Muscle of back (tissue), 11 donors: Measurements from ENCODE around the gene PIGU. TPM values are rescaled to one million over a fixed set of nuclear protein-coding genes. Genes with fewer than 3 reads are reported as not detected.
"Not testable (repeated sequence)": the region's sequence is repeated elsewhere in the genome, so short reads cannot be mapped to it uniquely, and the experiment has no call there.

Source experiments
- DNase-seq, 3 donors: peaks; one replicate each; pipeline versions ENCODE4 v3.0.0 to v3.0.0-alpha.2; 2013
- polyA plus RNA-seq, 10 donors: library from polyadenylated mRNA; unstranded; fragments of 120-200 nt; gene quantifications; one replicate each; pipeline ENCODE4 v1.2.1, GENCODE V29; 2013; ENCODE audit not compliant: insufficient read length in 10 of 10

Gene PIGU
- polyA plus RNA-seq, 10 donors: 19.7 to 25.8 (median 23.9) TPM

DNA sequence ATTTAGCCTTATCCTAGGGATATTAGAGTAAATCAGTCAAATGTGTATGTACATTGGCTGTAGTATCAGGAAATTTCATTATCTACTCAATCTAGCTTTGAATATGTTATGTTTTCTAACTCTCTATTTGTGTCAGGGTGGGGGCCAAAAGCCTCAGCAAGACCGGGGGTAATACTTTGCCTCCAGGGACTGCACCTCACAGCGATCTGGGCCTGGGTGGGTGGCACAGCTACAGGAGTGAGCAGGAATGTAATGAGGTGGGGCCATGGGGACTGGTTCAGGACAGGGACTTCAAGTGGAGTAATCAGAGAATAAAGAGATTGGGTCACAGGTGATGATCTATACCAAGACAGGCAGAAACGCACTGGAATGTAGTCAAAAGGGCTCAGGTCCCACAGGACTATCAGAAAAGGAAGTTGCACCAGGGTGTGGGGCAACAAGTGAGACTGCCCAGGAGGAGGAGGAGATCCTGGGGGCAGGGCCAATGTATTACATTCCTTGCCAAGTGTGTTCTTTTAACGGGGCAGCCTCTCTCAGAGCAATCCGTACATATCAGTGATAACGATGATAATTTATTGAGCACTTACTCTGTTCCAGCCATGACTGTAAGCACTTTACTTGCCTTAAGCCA is 54.0 kb downstream of the PIGU start:
- DNase-seq: no peak

DNA sequence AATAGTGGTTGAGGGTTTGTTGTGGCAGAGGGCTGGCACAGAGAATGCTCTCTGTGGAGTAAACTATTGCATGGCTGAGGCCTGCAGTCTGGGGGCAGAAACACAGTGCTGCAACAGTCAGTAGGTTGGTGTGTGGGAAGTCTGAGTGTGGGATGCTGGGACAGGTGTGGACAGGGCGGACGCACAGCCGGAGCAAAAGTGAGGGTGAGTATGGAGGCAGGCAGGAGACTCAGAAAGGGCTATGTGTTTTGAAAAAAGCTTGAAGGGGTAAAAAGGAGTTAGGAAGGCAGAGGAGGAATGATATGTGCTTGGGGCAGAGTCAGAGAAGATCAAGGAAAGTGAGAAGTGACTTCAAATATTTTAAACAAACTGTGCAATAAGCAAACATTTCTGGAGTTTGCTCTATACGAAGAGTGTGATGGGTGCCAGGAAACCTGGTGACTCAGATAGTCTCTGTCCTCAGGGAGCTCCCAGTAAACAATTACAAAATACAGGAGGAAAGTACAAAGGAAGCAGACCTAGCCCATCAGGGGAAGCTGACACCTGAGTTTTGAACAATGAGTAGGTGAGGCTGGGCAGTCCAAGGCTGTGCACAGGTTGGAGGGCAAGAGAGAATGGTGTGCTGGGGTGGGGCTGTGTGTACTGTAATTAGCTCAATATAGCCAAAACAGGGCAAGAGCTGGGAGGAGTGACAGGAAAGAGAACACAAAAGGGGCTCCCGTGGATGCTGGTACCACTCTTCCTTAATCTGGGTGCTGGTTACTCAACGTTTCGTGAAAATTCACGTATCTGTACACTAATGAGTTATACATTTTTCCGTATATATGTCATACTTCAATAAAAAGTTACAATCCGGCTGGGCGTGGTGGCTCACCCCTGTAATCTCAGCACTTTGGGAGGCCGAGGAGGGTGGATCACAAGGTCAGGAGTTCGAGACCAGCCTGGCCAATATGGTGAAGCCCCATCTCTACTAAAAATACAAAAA is 55.2 kb downstream of the PIGU start:
- DNase-seq: no peak

DNA sequence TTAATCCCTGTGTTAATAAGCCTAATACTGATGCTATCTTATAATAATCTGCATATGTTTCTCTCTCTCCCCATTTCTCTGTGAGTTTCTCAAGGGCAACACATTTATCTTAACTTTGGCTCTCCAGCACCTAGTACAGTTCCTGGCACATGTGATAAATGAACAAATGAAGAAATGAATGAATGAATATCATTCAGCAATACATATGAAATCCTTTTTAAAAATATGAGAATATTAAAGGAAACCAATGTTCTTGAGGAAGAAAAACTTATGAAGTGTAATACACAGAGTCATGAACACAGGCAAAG is 55.9 kb downstream of the PIGU start:
- DNase-seq: no peak

DNA sequence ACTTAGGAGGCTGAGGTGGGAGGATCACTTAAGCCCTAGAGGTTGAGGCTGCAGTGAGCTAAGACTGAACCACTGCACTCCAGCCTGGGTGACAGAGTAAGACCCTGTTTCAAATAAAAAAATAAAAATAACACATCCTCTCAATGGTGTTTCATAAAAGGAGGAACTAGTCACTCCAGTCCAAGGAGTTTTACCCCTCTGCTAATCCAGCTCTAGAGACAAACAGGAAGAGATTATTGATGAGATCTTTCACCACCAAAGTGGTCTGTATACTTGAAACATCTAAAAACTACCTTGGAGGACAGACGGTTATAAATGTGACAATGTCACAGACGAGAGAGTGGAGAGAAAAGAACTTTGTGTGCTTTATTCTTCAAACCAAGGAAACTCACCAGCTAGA is 58.2 kb downstream of the PIGU start:
- DNase-seq: no peak

DNA sequence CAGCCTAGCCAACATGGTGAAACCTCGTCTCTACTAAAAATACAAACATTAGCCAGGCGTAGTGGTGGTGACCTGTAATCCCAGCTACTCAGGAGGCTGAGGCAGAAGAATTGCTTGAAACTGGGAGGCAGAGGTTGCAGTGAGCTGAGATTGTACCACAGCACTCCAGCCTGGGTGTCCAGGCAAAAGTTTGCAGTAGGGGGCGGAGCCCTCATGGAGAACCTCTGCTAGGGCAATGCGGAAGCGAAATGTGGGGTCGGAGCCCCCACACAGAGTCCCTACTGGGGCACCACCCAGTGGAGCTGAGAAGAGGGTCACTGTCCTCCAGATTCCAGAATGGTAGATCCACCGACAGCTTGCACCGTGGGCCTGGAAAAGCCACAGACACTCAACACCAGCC is 60.0 kb downstream of the PIGU start:
- DNase-seq: not testable (repeated sequence)

DNA sequence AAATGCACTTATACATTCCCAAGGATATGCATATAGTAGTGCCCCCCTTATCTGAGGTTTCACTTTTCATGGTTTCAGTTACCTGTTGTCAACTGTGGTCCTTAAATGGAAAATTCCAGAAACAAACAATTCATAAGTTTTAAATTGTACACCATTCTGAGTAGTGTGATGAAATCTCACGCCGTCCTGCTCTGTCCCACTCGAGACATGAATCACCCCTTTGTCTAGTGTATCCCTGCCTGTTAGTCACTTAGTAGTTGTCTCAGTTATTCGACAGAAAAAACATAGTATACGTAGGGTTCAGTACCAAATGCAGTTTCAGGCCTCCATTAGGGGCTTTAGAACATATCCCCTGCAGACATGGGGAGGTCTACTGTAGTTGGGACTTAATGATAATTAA is 61.4 kb downstream of the PIGU start:
- no peak for DNase-seq

DNA sequence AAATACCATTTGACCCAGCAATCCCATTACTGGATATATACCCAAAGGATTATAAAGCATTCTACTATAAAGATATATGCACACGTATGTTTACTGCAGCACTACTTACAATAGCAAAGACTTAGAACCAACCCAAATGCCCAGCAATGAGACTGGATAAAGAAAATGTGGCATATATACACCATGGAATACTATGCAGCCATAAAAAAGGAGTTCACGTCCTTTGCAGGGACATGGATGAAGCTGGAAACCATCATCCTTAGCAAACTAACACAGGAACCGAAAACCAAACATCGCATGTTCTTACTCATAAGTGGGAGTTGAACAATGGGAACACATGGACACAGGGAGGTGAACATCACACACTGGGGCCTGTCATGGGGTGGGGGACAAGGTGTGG is 64.9 kb downstream of the PIGU start:
- DNase-seq: not testable (repeated sequence)

DNA sequence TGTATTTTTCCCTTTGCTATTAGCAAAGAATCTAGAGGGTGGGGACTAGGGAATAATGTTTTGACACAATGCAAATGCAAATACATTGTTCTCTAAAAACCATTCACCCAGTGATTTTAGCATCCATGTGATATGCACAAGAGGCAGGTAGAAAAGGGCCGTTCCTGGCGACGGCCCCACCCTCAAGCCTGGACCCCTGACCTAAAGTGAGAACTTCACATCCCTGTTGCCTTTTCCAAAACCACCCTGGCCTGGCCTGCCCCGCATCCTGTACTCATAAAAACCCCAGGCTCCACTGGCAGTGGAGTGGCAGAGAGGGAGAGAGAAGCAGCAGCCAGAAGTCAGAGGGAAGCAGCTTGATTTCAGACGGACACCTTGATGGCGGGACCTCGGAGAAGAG is 69.8 kb downstream of the PIGU start:
- no peak for DNase-seq

DNA sequence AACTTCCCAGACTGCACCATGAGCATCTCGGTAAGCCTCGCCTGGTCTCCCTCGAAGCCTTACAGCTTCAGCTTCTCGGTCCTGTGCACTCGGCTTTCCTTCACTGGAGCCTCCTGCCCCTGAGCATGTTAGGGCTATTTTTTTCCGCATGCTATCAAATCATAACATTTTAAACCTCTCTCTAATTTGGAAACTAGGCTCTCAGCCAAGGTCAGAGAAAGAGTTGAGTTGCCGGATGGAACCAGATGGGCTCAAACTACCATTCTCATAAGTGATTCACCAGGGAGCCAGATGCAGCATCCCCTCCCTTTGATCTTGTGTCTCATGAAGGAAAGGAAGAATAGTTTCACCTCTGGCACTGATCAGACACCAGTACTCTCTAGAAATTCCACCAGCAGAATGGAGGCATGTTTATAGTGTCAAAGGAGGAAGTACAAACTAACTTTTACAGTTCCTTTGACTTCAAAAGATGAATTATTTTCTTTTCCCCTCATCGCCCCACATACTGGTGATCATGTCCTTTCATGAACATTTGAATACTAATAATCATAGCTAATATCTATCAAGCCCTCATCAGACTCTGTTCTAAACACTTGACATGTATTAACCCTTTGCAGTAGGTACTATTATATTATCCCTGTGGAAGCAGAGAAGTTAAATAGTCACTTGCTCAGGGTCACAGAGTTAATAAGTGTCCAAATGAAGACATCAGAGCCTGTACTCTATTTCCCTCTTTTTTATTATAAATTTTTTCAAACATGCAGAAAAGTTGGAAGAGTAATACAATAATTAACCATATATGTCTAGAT is 71.7 kb downstream of the PIGU start:
- DNase-seq: peak; percentile 17 to 59 (median 24)

DNA sequence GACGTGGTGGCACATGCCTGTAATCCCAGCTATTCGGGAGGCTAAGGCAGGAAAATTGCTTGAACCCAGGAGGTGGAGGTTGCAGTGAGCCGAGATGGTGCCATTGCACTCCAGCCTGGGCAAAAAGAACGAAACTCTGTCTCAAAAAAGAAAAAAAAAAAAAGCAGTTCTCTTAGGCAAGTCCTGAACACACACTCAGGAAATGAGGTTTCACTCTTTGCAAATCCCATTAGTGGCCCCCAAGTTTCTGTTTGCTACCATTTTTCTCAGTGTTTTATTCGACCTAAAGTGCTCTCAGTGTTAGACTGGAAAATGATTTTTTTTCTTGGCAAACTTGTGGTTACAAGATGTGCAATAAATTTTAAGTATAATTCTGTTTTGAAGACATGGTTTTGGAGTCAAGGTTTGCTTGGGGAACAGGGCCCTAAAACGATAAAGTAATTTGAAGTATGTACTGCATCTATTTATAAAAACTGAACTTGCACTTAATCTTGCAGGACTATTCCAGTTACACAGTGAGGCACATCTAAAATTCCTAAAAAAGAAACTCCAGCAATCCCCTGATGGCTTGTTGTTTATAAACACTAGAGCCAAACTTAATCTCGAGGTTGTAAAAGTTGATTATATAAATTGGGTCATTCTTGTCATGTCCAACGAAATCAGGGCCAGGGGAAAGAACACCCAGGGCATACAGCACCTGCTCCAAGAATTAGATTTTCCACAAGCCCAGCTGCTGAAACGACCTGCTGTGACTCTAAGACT is 75.8 kb downstream of the PIGU start:
- DNase-seq: peak in 2 of 3 donors; percentile 8 to 43

DNA sequence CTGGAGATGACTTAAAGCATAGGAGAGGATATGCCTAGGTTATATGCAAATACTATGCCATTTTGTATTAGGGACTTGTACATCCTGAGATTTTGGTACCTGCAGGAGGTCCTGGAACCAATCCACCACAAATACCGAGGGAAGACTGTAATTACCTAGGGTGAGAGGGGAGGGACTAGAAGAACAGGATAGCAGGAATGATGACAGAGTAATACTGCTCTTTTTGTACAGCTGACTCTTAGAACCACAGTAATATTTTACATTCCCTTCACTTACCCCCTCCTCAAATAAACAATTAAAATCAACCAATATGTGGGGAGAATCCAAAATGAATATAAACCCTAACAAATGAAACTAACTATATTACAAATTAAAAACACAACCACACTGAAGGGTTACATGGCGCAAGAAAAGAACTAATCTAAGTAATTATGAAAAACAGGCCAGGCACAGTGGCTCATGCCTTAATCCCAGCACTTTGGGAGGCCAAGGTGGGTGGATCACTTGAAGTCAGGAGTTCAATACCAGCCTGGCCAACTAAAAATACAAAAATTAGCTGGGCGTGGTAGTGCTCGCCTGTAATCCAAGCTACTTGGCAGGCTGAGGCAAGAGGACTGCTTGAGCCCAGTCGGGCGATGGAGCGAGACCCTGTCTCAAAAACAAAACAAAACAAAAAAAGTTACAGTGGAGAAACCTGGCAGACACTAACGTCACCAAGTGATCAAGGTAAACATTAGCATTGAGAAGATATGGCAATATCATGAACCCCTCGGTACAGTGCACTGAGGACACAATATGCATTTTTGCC is 81.3 kb downstream of the PIGU start:
- no peak for DNase-seq

DNA sequence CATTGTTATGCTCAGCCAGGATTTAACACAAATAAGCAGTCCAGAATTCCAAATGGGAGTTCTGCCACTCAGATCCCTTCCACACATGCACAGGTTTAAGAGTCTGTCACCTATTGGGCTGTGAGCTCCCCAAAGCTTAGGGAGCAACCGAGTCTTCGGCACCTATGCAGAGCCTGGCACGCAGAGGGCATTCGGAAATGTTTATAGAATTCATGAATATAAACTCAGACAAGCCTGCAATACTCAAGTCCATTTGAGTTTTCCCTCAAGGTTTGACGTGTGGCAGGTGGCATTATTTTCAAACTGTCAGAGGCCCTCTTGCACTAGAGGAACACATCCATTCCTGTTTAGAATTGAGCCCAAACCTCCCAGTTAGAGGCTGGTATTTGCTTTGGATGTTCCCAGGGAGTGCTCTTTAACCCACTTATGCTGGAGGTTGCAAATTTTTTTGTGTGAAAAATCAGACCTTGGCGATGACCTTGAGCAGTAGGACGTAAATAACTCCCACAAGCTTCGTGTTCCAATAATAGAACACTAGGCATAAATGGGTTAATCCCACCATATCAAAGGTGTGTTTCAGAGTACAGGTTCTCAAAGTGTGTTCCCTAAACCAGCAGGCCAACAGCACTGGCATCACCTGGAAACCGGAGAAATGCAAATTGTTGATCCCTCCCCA is 90.3 kb downstream of the PIGU start:
- DNase-seq: no peak

DNA sequence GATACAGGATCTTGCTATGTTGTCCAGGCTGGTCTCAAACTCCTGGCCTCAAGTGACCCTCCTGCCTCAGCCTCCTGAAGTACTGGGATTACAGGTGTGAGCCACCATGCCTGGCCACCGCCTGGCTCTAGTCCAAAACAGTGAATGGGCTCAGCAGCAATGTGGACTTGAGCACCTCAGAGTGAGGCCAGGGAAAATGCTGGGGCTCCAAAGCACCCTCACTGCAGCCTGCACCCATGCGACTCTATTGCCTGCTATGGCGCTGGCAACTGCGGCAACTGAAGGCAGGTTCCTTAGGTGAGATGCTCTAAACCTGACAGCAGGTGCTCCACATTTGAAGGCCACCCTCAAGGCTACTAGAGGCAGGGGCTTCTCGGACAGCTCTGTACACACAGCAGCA is 91.9 kb downstream of the PIGU start:
- DNase-seq: no peak

DNA sequence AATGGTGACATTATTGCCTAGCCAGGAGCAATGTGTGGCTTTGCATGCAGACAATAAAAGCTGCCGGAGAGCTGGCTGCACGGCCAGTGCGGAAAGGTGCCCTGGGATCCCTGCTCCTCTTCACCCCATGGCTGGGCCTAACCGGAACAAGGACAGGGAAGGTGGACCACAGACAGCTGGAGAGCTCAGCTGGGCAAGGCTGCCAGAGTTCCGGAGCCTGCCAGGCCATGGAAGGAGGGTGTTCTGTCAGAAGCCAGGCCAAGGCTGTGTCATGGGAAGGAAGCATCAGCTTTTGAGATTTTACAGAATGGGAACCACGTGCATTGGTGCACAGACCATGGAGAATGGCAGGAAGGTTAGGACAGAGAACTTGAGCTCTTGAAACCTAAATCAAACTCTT is 93.3 kb downstream of the PIGU start:
- no peak for DNase-seq

DNA sequence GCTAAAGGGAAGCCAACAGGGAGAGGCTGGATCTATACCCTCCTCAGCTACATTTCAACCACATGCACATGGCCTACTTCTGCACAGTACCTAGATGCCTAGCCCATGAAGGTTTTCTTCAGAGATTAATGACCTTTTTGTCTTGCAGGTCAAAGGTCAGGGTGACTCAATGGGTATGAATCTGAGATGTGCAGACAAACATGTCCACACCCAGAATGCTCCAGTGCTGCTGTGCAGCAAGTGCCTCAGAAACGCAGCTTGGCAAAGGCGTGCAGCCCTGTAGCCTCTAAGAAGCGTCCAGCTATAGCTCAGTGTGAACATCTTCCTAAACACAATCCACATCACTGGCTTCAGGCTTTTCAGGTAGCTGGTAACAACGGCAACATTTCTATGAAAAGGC is 94.0 kb downstream of the PIGU start:
- DNase-seq: no peak

DNA sequence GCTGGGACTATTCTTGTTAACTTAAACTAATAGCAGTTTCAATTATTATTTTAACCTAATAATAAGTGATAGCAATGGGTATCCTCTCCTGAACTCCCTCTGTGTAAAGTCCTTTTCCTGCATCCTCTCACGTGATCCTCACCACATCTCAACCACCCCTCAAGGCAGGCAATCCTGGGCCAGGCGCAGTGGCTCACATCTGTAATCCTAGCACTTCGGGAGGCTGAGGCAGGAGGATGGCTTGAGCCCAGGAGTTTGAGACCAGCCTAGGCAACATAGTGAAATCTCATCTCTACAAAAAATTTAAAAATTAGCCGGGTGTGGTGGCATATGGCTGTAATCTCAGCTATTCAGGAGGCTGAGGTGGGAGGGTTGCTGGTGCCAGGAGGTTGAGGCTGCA is 94.7 kb downstream of the PIGU start:
- no peak for DNase-seq

DNA sequence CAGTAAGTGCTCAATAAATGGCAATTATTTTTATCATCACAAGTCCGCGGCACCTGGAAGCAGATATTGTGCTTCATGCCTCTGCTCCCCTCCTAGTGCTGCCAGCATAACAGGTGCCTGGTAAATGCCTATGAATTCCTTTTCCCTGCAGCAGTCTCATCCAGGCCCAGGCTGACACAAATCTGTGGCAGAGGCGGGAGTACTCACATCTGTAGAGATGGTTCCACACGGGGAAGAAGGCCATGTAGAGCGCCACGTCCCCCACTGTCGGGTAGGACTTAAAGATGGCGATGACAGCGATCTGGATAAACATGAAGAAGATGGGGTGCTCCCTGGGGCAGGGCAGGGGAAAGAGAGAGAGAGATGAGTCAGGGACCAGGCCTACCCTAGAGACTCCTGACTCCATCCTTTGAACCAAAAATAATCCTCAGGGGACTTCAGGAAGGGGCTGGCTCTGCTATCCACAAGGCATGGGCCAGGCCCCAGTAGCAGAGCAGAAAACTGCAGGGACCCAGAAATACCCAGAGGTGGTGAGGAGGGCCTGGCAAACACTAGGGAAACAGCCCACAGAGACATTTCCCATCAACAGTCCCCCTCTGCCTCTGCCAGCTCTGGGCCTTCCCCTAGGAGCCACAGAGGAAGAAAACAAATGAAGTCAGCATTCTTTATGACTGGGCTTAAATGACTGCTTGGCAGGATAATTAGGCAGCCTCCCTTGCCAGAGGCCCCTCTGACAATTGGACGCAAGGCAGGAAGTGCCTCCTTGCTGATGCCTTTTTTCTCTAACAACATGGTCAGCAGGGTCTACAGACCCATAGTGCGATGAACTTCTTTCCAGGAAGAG is 95.3 kb downstream of the PIGU start:
- peak in 1 of 3 donors; percentile 30 for DNase-seq

DNA sequence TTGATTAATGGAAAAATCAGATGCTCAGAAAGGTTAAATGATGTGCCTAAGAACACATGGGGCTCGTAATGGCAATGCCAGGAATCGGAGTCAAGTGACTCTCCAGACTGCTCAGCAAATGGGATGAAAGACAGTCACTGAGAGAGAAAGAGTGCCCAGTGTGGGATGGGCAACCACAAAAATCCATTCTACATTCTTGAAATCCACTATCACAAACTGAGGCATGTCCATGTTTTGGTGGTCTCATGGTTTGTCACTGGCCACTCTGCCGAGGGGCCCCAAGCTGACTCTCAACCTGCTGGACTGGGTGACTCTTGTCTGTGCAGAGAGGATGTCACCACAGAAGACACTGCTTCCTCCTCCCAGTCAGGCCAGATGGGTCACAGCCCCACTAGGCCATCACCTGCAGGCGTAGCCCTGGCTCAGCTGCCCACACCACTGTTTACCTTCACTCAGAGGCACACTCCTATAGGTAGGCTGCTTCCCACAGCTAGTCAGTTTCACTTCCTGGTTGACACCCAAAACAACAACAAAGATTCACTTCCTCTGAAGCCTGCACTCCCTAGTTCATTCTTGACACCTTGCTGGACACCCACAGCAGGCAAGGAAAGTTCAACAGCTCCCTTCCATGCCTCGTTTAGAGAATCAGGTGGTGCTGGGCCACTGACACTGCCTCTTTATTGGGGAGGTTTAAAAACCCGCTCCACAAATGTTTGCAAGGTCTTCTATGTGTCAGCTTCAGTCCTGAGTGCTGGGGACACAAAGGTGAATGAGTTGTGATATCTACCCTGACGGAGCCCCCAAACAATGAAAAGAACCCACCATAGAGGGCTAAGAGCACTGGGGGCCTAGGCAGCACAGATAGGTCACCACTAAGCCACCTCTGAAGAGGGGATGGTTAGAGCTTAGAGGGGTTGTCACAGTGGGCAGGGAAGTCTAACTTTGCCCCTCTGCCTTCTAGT is 96.6 kb downstream of the PIGU start:
- no peak for DNase-seq
